ENCODE measurements around the gene CUL9. TPM values are rescaled to one million over a fixed set of nuclear protein-coding genes. Genes with fewer than 3 reads are reported as not detected.

Gene CUL9
- total RNA-seq, 4 donors from 2014 or later, result 21.5 to 46.6 (median 33.6) TPM

- no peak overlapping the region for H3K4me3 ChIP-seq
- H3K27me3 ChIP-seq, result no peaks in the 10 kb centered on the region
- H3K9me3 ChIP-seq, result no peaks in the 10 kb centered on the region
- peaks cover 0 to 3% (median under 1%) of the 10 kb centered on the region in 4 donors for H3K4me1 ChIP-seq
- no peak overlapping the region for H3K27ac ChIP-seq (replicated peaks in 1 of 4)
- intact Hi-C loops (cut with DNase I), result no loop called here
- 89% methylated on average over 13 of the region's 14 CpGs for WGBS
- peaks cover 5 to 77% (median 48%) of the 10 kb centered on the region in 4 donors for H3K36me3 ChIP-seq
- no peak for DNase-seq (ENCODE audit: extremely low spot score)
- TF ChIP-seq, protein P1, sequence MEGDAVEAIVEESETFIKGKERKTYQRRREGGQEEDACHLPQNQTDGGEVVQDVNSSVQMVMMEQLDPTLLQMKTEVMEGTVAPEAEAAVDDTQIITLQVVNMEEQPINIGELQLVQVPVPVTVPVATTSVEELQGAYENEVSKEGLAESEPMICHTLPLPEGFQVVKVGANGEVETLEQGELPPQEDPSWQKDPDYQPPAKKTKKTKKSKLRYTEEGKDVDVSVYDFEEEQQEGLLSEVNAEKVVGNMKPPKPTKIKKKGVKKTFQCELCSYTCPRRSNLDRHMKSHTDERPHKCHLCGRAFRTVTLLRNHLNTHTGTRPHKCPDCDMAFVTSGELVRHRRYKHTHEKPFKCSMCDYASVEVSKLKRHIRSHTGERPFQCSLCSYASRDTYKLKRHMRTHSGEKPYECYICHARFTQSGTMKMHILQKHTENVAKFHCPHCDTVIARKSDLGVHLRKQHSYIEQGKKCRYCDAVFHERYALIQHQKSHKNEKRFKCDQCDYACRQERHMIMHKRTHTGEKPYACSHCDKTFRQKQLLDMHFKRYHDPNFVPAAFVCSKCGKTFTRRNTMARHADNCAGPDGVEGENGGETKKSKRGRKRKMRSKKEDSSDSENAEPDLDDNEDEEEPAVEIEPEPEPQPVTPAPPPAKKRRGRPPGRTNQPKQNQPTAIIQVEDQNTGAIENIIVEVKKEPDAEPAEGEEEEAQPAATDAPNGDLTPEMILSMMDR (IDR thresholded peaks at IDR 0.05), result no peak
- no peak for TF ChIP-seq POLR2A (IDR thresholded peaks at IDR 0.05; ENCODE audit: low read depth)
- no peak for TF ChIP-seq EP300 (IDR thresholded peaks at IDR 0.05)
- no peak for TF ChIP-seq POLR2AphosphoS5 (IDR thresholded peaks at IDR 0.05)
These were observed 41.2 kb downstream of the CUL9 start for GRCh38 chr6:43223175-43223574.

GRCh38 chr6:43226192-43226851 lies 44.3 kb downstream of the CUL9 start:
- no peak for DNase-seq (ENCODE audit: extremely low spot score)
- H3K9me3 ChIP-seq, result no peaks in the 10 kb centered on the region
- no peak overlapping the region for H3K27ac ChIP-seq (replicated peaks in 1 of 4)
- H3K4me3 ChIP-seq, result no peak overlapping the region
- peaks cover 5 to 16% (median 14%) of the 10 kb centered on the region in 4 donors for H3K4me1 ChIP-seq
- intact Hi-C loops (cut with DNase I), result no loop called here
- H3K27me3 ChIP-seq, result no peaks in the 10 kb centered on the region
- TF ChIP-seq POLR2A (IDR thresholded peaks at IDR 0.05; ENCODE audit: low read depth) (no peak), POLR2AphosphoS5 (IDR thresholded peaks at IDR 0.05) (no peak), EP300 (IDR thresholded peaks at IDR 0.05) (no peak)
- TF ChIP-seq, protein P1 (IDR thresholded peaks at IDR 0.05), result no peak
- 95% methylated on average over 11 of the region's 11 CpGs for WGBS
- H3K36me3 ChIP-seq, result peaks cover 5 to 45% (median 25%) of the 10 kb centered on the region in 4 donors

DNA sequence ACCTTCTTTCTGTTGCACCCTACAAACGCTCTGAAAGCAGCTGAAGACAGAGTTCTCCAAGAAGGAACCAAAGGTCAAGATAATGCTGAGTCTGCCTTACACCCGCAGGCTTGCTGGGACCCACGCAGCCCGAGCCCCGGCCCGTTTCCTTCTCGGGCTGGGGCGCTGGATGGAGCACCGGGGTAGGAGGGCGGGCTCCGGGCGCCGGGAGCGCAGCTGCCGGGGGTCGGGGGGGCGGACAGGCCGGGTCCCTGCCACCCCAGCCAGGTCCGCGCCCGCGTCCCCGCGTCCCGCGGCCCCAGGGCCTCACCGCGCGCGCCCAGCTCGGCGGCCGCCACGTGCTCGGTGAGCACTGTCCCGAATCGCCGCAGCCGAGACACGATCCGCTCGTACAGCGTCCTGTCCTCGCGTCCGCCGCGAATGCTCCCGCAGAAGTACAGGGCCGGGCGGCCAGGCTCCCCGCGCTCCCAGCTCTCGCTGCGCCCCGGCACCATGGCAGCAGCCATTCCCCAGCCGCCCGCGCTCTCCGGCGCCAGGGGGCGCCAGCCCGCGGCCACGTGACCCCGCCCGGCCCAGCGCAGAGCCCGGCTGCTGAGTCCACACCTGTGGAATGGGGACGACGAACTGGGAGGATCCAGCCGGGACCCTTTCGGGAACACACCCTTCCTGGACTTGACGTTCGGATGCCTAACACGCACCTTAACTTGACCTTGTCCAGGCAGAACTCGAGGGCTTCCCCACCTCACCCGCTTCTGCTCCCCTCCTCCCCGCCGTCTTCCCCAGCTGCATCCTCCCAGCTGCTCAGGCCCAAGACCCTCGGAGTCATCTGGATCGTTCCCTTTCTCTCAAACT lies 47.2 kb downstream of the CUL9 start, which contains the start of gene DNPH1:
DNPH1 (minus strand) TSS at position 531 of the 852 bp plus-strand sequence; CDS start at position 506, 25 bp downstream.
- Histone ChIP-seq H3K27me3 (no peaks in the 10 kb centered on the region), H3K4me3 (peak within 1 kb of the TSS; percentile 67 to 81 (median 71)), H3K4me1 (peaks cover 5 to 16% (median 14%) of the 10 kb centered on the region in 4 donors), H3K36me3 (peaks cover 0 to 17% (median 4%) of the 10 kb centered on the region in 4 donors), H3K27ac (replicated peaks in 1 of 4) (peak within 1 kb of the TSS; percentile 64 to 79 (median 72)), H3K9me3 (no peaks in the 10 kb centered on the region)
- peak; percentile 33 to 57 for TF ChIP-seq POLR2AphosphoS5 (IDR thresholded peaks at IDR 0.05)
- TF ChIP-seq, protein P1 (IDR thresholded peaks at IDR 0.05), result peak; percentile 89 to 99 (median 92)
- TF ChIP-seq POLR2A (IDR thresholded peaks at IDR 0.05; ENCODE audit: low read depth), result no peak
- no peak for TF ChIP-seq EP300 (IDR thresholded peaks at IDR 0.05)
- WGBS, result 22% methylated on average over 10 of the region's 82 CpGs
- no peak for DNase-seq (ENCODE audit: extremely low spot score)
- intact Hi-C loops (cut with DNase I), result no loop called here

DNA sequence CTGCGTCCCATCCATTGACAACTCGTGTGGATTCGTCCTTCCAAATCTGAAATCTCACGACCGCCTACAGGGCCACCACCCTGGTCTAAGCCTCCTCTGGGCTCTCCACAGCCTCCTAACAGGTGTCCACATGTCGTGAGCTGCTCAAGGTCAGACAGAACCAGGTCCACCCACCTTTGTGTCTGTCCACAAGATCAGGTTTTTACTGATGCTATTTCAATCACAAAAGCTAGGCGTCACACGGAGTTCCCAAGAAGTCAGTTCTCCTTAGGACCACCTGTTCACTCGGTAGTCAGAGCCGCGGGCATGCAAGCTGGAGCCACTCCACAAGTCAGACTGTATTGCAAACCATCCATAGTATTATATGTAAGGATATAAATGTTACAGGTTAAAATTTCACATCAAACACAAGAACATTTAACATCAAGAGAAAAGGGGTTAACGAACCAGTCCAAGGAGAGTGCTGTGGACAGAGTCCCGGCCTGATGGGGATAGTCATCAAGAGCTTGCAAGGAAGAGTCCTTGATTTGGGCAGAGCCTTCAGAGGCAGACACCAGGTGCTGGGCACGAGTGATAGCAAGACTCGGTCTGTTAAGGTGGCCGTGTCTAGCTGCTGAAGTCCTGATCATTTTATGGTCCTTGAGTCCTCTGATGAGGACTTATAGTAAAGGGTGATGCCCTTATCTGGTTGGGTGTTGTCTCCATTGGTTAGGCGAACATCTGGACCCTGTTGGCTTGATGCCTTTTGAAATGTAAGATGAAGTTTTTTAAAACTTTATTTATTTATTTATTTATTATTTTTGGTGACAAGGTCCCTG lies 48.0 kb downstream of the CUL9 start:
- no peak for DNase-seq (ENCODE audit: extremely low spot score)
- TF ChIP-seq POLR2A (IDR thresholded peaks at IDR 0.05; ENCODE audit: low read depth) (no peak), POLR2AphosphoS5 (IDR thresholded peaks at IDR 0.05) (no peak), EP300 (IDR thresholded peaks at IDR 0.05) (no peak)
- TF ChIP-seq, protein P1 (IDR thresholded peaks at IDR 0.05), result no peak
- Histone ChIP-seq H3K4me3 (peak overlapping the region; percentile 67 to 81 (median 71)), H3K36me3 (peaks cover 0 to 8% (median 0%) of the 10 kb centered on the region in 4 donors), H3K4me1 (peaks cover 5 to 16% (median 14%) of the 10 kb centered on the region in 4 donors), H3K27me3 (no peaks in the 10 kb centered on the region), H3K27ac (replicated peaks in 1 of 4) (peak overlapping the region; percentile 64 to 79 (median 72)), H3K9me3 (no peaks in the 10 kb centered on the region)
- intact Hi-C loops (cut with DNase I), result no loop called here
- WGBS, result 77% methylated on average over 15 of the region's 17 CpGs
